Erythroblast (primary cell): ENCODE data around the gene ATL2.

Experiments used
- GATA1 ChIP-seq: IDR thresholded peaks from 2 replicates; pipeline ENCODE4 v1.6.1; 2011; ENCODE audit warnings: low read depth, mild to moderate bottlenecking, control low read depth, low read length, moderate library complexity
- POLR2A ChIP-seq: IDR thresholded peaks from 2 replicates; pipeline ENCODE4 v1.6.1; 2011; ENCODE audit warnings: mild to moderate bottlenecking, low read length

GRCh38 chr2:38251940-38252339 is 125.1 kb downstream of the ATL2 start:
- TF ChIP-seq POLR2A (no peak), GATA1 (no peak)
